CD4-positive, alpha-beta T cell treated with Interleukin-17A for 4 hours (primary cell): ENCODE results near the gene CCDC33.

ENCODE experiments used
- DNase-seq: peaks from one replicate; pipeline ENCODE4 v3.0.0-alpha.2; 2020; ENCODE audit warnings: mixed read lengths

CCDC33 gene

GRCh38 chr15:74384881-74385643 lies 148.9 kb downstream of the CCDC33 start:
- peak; percentile 48 for DNase-seq

DNA sequence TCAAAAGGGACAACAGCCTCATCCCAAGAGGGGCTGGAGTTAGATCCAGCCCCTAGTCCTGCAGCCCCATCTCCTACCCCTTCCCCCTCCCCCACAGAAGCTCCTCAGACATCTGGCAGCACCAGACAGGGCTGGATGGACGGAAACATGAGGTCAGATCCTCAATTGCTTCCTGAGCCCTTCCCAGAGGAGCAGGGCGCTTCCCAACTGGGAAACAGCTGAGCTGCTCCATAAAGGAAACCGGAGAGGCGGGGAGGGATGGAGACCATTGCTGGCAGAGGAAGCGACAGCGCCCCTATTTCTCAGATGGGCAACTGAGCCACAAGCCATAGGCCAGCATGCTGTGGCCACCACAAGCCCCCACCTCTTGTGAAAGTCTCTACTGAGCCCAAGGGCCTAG lies 149.6 kb downstream of the CCDC33 start:
- no peak for DNase-seq
